ENCODE measurements around the gene DENND4A.
"Not testable (repeated sequence)": the region's sequence is repeated elsewhere in the genome, so short reads cannot be mapped to it uniquely, and the experiment has no call there.

The DENND4A gene

GRCh38 chr15:65634356-65634755, 157.7 kb downstream of the DENND4A start:
- DNase-seq (ENCODE audit: insufficient read length) (no peak), FAIRE-seq (no peak)
- TF ChIP-seq POLR2AphosphoS5 (IDR thresholded peaks at IDR 0.05; ENCODE audit: low read depth, low read length) = no peak
- TF ChIP-seq TAF1 (IDR thresholded peaks at IDR 0.05; ENCODE audit: borderline replicate concordance, low read depth, low read length) = no peak
- no peak for TF ChIP-seq POLR2A (IDR thresholded peaks at IDR 0.05; ENCODE audit: low read depth, low read length)

GRCh38 chr15:65633752-65634151, 158.3 kb downstream of the DENND4A start:
- DNase-seq (ENCODE audit: insufficient read length) (no peak), FAIRE-seq (no peak)
- TF ChIP-seq TAF1 (IDR thresholded peaks at IDR 0.05; ENCODE audit: borderline replicate concordance, low read depth, low read length) = no peak

GRCh38 chr15:65632780-65633375, 159.2 kb downstream of the DENND4A start:
- FAIRE-seq = peak; percentile 27
- TF ChIP-seq POLR2A (IDR thresholded peaks at IDR 0.05; ENCODE audit: low read depth, low read length) = no peak
- TF ChIP-seq POLR2AphosphoS5 (IDR thresholded peaks at IDR 0.05; ENCODE audit: low read depth, low read length) = no peak
- TF ChIP-seq TAF1 (IDR thresholded peaks at IDR 0.05; ENCODE audit: borderline replicate concordance, low read depth, low read length) = no peak
- DNase-seq (ENCODE audit: insufficient read length) = no peak

GRCh38 chr15:65631503-65631902, 160.6 kb downstream of the DENND4A start:
- FAIRE-seq = no peak
- no peak for TF ChIP-seq TAF1 (IDR thresholded peaks at IDR 0.05; ENCODE audit: borderline replicate concordance, low read depth, low read length)
- no peak for TF ChIP-seq POLR2A (IDR thresholded peaks at IDR 0.05; ENCODE audit: low read depth, low read length)
- DNase-seq (ENCODE audit: insufficient read length) = no peak

GRCh38 chr15:65630760-65631159, 161.3 kb downstream of the DENND4A start:
- DNase-seq (ENCODE audit: insufficient read length) (no peak), FAIRE-seq (peak; percentile 9)
- no peak for TF ChIP-seq POLR2AphosphoS5 (IDR thresholded peaks at IDR 0.05; ENCODE audit: low read depth, low read length)
- TF ChIP-seq POLR2A (IDR thresholded peaks at IDR 0.05; ENCODE audit: low read depth, low read length) = no peak
- no peak for TF ChIP-seq TAF1 (IDR thresholded peaks at IDR 0.05; ENCODE audit: borderline replicate concordance, low read depth, low read length)

GRCh38 chr15:65629548-65629947, 162.5 kb downstream of the DENND4A start:
- FAIRE-seq (no peak), DNase-seq (ENCODE audit: insufficient read length) (no peak)
- TF ChIP-seq TAF1 (IDR thresholded peaks at IDR 0.05; ENCODE audit: borderline replicate concordance, low read depth, low read length) (no peak), POLR2A (IDR thresholded peaks at IDR 0.05; ENCODE audit: low read depth, low read length) (no peak), POLR2AphosphoS5 (IDR thresholded peaks at IDR 0.05; ENCODE audit: low read depth, low read length) (no peak)

GRCh38 chr15:65626856-65627255, 165.2 kb downstream of the DENND4A start:
- no peak for DNase-seq (ENCODE audit: insufficient read length)
- TF ChIP-seq POLR2AphosphoS5 (IDR thresholded peaks at IDR 0.05; ENCODE audit: low read depth, low read length) (no peak), POLR2A (IDR thresholded peaks at IDR 0.05; ENCODE audit: low read depth, low read length) (no peak), TAF1 (IDR thresholded peaks at IDR 0.05; ENCODE audit: borderline replicate concordance, low read depth, low read length) (no peak)
- FAIRE-seq = no peak

- no peak for FAIRE-seq
- TF ChIP-seq TAF1 (IDR thresholded peaks at IDR 0.05; ENCODE audit: borderline replicate concordance, low read depth, low read length) (no peak), POLR2A (IDR thresholded peaks at IDR 0.05; ENCODE audit: low read depth, low read length) (no peak), POLR2AphosphoS5 (IDR thresholded peaks at IDR 0.05; ENCODE audit: low read depth, low read length) (no peak)
- DNase-seq (ENCODE audit: insufficient read length) = no peak
Observed at GRCh38 chr15:65623103-65623502, 169.0 kb downstream of the DENND4A start.

- no peak for FAIRE-seq
- TF ChIP-seq POLR2A (IDR thresholded peaks at IDR 0.05; ENCODE audit: low read depth, low read length) = no peak
- TF ChIP-seq POLR2AphosphoS5 (IDR thresholded peaks at IDR 0.05; ENCODE audit: low read depth, low read length) = no peak
- no peak for TF ChIP-seq TAF1 (IDR thresholded peaks at IDR 0.05; ENCODE audit: borderline replicate concordance, low read depth, low read length)
- DNase-seq (ENCODE audit: insufficient read length) = no peak
Observed at GRCh38 chr15:65621638-65622037, 170.5 kb downstream of the DENND4A start, which contains the start of gene SLC24A1. SLC24A1 (plus strand) TSS chr15:65621938; CDS start chr15:65624081, 2,143 bp downstream.

- TF ChIP-seq POLR2AphosphoS5 (IDR thresholded peaks at IDR 0.05; ENCODE audit: low read depth, low read length) = no peak
- no peak for TF ChIP-seq TAF1 (IDR thresholded peaks at IDR 0.05; ENCODE audit: borderline replicate concordance, low read depth, low read length)
- no peak for TF ChIP-seq POLR2A (IDR thresholded peaks at IDR 0.05; ENCODE audit: low read depth, low read length)
- no peak for DNase-seq (ENCODE audit: insufficient read length)
- no peak for FAIRE-seq
Observed at GRCh38 chr15:65620833-65621232, 171.3 kb downstream of the DENND4A start.

- no peak for DNase-seq (ENCODE audit: insufficient read length)
- TF ChIP-seq TAF1 (IDR thresholded peaks at IDR 0.05; ENCODE audit: borderline replicate concordance, low read depth, low read length) (no peak), POLR2AphosphoS5 (IDR thresholded peaks at IDR 0.05; ENCODE audit: low read depth, low read length) (no peak), POLR2A (IDR thresholded peaks at IDR 0.05; ENCODE audit: low read depth, low read length) (no peak)
- no peak for FAIRE-seq
Observed at GRCh38 chr15:65619626-65620290, 172.3 kb downstream of the DENND4A start.

- TF ChIP-seq TAF1 (IDR thresholded peaks at IDR 0.05; ENCODE audit: borderline replicate concordance, low read depth, low read length) (no peak), POLR2A (IDR thresholded peaks at IDR 0.05; ENCODE audit: low read depth, low read length) (no peak), POLR2AphosphoS5 (IDR thresholded peaks at IDR 0.05; ENCODE audit: low read depth, low read length) (no peak)
- FAIRE-seq (no peak), DNase-seq (ENCODE audit: insufficient read length) (no peak)
Observed at GRCh38 chr15:65618560-65619109, 173.5 kb downstream of the DENND4A start.

GRCh38 chr15:65615887-65616286, 176.2 kb downstream of the DENND4A start:
- FAIRE-seq; DNase-seq (ENCODE audit: insufficient read length): not testable (repeated sequence)

All from GM12892 (cell line).